ENCODE data around the gene FAM53B.

The FAM53B gene

DNA sequence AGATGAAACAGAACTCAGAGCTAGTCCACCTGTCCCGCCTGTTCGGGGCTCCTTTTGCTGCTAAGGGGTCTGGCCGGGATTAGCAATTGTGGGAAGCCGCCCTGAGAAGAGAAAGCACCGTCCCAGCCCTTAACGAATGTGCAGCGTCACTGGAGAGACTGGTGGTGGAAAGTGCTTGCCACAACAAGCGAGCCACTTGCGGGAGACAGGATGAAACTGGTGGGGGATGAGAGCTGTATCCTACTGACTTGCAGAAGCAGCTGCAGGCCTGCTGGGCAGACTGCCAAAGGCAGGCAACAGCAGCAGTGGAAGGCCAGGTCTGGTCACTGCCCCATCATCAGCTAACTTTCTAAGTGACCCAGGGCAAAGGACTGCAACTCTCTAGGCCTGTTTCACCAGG lies 95.4 kb downstream of the FAM53B start:
- peaks cover 16% of the 10 kb centered on the region for H3K4me1 ChIP-seq (ENCODE audit: control insufficient read depth, insufficient read depth, low read length)
- H3K4me3 ChIP-seq (ENCODE audit: low read depth, low read length): no peak overlapping the region
- H3K36me3 ChIP-seq (ENCODE audit: control insufficient read depth, insufficient read depth, low read length): no peaks in the 10 kb centered on the region
- no peak overlapping the region for H3K9ac ChIP-seq (ENCODE audit: low read depth, low read length)
- no peak overlapping the region for H3K27ac ChIP-seq (ENCODE audit: low read depth, low read length)
- no peaks in the 10 kb centered on the region for H3K9me3 ChIP-seq (ENCODE audit: control insufficient read depth, insufficient read depth, low read length)
- H3K27me3 ChIP-seq (ENCODE audit: control insufficient read depth, insufficient read depth, low read length): no peaks in the 10 kb centered on the region

DNA sequence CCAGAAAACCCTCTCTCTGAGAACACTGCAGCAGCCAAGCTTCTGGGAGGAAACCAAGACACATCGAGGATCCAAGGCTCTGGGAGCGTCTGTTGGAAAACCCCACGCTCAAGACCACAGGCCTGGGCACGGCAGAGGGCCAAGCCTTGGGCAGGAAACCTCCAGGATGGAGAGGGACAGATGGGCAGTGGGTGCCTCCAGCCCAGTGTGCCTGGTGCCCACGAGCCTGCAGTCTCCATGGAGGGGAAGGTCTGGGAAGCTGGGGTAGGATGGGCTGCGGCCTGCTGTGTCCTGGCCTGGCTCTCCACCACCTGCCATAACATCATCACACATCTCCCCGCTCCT lies 96.1 kb downstream of the FAM53B start:
- Histone ChIP-seq H3K9ac (ENCODE audit: low read depth, low read length) (no peak overlapping the region), H3K36me3 (ENCODE audit: control insufficient read depth, insufficient read depth, low read length) (no peaks in the 10 kb centered on the region), H3K27ac (ENCODE audit: low read depth, low read length) (no peak overlapping the region), H3K4me3 (ENCODE audit: low read depth, low read length) (no peak overlapping the region), H3K4me1 (ENCODE audit: control insufficient read depth, insufficient read depth, low read length) (peaks cover 16% of the 10 kb centered on the region), H3K27me3 (ENCODE audit: control insufficient read depth, insufficient read depth, low read length) (no peaks in the 10 kb centered on the region), H3K9me3 (ENCODE audit: control insufficient read depth, insufficient read depth, low read length) (no peaks in the 10 kb centered on the region)

DNA sequence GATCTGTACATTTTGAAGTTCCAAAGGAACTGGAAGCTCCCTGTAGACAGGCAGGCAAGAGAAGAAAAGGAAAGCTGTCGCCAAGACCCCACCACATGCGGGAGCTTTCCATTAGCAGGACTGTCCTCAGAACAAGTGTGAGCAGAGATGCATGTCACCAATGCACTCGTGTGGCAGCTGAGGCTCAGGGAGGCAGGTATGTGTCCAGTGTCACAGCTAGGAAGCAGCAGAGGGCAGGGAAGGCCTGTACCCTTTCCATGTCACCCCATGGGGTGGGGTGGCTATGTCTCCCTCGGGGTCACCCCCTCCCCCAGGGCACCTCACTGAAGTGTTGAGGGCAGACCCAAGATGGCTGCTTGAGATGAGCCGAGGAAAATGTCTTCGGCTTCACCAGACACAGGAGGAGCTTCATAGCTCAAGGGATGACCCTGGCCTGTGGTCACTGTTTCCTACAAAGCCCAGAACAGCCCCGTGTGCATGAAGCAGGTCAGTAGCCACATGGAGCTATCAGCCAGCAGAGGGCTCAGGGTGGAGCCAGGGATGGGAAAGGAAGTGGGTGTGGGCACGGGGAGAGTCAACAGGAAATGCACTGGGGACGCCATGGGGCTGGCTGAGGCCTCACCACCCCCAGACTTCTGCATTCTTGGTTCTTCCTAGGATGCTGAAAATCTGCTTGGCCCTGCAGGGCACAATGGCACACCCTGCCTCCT lies 96.6 kb downstream of the FAM53B start:
- Histone ChIP-seq H3K4me1 (ENCODE audit: control insufficient read depth, insufficient read depth, low read length) (peaks cover 16% of the 10 kb centered on the region), H3K4me3 (ENCODE audit: low read depth, low read length) (no peak overlapping the region), H3K36me3 (ENCODE audit: control insufficient read depth, insufficient read depth, low read length) (no peaks in the 10 kb centered on the region), H3K9ac (ENCODE audit: low read depth, low read length) (no peak overlapping the region), H3K27me3 (ENCODE audit: control insufficient read depth, insufficient read depth, low read length) (no peaks in the 10 kb centered on the region), H3K9me3 (ENCODE audit: control insufficient read depth, insufficient read depth, low read length) (no peaks in the 10 kb centered on the region), H3K27ac (ENCODE audit: low read depth, low read length) (no peak overlapping the region)

DNA sequence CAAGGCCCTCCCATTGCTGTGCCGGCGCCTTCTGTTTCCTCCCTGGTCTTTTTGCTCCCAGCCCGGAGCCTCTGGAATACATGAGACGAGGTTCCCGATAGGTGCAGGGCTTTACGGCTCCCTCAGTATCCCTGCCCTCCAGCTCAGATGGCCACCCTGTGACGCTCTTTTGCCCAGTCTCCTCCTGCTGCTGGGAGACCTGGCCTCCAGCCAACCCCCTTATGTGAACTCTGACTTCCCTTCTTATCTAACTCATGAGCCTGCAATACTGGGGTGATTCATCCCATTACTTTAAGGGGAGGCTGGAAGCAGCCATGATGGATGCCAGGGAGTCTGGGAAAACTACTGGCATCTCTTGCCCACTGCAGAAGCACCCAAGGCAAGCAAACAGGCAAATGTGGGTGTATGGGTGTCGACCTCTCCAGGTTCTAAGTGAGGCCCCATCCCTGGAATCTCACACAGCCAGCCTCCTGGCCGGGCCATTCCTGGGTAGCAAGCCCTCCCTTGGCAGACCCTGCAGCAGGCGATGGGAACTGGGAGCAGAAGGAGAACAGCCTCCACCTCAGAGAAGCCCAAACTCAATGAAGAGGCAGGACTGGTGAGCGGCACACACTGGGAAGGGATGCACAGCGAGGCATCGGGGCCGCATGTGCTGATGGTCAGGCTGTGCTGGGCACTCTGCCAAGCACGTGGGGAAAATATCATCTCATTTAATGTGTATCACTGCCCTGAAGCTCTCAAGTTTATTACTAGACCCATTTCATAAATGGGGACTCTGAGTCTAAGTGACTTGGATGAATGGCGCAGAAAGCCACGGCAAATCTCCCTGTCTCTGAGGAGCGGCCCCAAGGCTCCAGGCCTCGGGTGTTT lies 97.5 kb downstream of the FAM53B start:
- Histone ChIP-seq H3K36me3 (ENCODE audit: control insufficient read depth, insufficient read depth, low read length) (no peaks in the 10 kb centered on the region), H3K9ac (ENCODE audit: low read depth, low read length) (no peak overlapping the region), H3K9me3 (ENCODE audit: control insufficient read depth, insufficient read depth, low read length) (no peaks in the 10 kb centered on the region), H3K4me3 (ENCODE audit: low read depth, low read length) (no peak overlapping the region), H3K27me3 (ENCODE audit: control insufficient read depth, insufficient read depth, low read length) (no peaks in the 10 kb centered on the region), H3K4me1 (ENCODE audit: control insufficient read depth, insufficient read depth, low read length) (peaks cover 16% of the 10 kb centered on the region), H3K27ac (ENCODE audit: low read depth, low read length) (no peak overlapping the region)

DNA sequence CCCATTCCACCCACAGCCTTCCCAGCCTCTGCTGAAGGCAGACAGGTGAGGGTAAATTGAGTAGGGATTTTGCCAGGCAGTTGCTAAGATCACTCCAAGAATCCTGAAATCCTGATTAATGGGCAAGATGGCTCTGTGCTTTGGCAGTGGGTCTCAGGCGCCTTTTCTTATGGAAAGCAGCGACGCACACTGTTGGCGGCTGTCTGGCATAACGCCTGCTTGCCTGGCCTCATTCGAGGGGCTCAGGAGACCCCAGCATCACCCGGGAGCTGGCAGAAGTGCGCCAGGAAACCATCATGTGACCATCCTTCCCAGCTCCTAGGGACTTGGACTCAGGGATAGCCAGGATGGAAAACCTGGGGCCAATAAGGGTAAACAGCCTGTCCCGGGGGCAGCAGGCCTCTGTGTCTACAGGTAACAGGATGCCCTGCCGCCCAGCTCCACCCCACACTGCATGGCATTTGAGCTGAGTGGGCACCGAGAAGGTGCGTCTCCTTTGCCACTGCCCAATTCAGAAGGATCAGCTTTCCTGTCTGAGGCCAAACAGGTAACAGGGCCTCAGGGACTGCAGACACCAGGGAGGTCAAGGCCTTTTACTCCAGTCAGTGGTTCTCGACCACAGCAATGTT lies 98.6 kb downstream of the FAM53B start:
- Histone ChIP-seq H3K36me3 (ENCODE audit: control insufficient read depth, insufficient read depth, low read length) (no peaks in the 10 kb centered on the region), H3K9me3 (ENCODE audit: control insufficient read depth, insufficient read depth, low read length) (no peaks in the 10 kb centered on the region), H3K4me1 (ENCODE audit: control insufficient read depth, insufficient read depth, low read length) (peaks cover 5% of the 10 kb centered on the region), H3K27me3 (ENCODE audit: control insufficient read depth, insufficient read depth, low read length) (no peaks in the 10 kb centered on the region), H3K9ac (ENCODE audit: low read depth, low read length) (no peak overlapping the region), H3K27ac (ENCODE audit: low read depth, low read length) (no peak overlapping the region), H3K4me3 (ENCODE audit: low read depth, low read length) (no peak overlapping the region)

DNA sequence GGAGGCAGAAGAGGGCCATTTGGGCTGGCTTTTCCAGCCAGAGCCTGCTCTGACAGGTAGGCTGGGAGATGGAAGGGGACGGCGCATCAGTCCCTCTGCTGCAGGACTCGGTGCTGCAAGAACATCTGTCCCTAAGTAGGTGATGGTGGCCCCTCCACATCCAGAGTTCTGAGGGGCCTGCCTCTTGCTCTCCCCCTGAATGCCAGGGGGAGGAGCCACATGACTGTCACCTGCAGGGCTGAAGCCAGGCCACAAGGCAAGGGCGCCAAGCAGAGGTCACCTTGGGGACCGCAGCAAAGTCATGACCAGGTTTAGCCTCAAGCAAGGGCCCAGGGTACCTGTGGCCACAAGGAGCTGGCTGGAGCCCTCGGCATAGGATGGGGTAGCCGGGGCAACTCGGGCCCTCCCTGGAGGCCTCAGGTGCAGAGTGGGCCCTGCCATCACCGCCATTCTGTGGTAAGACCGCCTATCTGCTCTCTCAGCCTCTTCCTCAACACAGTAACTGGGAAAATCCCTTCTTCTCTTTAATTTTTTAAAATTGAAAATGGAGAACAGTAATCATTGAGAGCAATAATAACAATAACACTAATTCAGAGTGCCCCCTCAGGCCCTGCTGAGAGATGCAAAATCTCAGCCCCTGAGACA lies 99.3 kb downstream of the FAM53B start:
- no peaks in the 10 kb centered on the region for H3K36me3 ChIP-seq (ENCODE audit: control insufficient read depth, insufficient read depth, low read length)

DNA sequence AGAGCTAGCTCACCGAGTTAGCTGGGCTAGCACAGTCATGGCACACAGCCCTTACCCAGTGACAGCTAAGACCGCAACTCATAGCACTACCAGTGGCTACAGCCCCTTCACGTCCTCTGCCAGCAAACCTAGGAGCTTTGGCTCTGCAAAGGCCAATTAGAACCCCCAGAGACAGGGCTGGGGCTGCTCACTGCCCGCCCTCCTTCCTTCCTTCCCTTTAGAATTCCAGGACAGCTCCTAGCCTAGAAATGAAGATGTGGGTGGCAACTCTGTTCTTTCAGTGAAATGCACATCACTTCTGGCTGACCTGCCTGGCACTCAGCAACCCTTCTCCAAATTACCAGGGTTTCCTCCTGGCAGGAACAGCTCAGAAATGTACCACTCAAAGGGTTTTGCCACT lies 99.9 kb downstream of the FAM53B start:
- Histone ChIP-seq H3K4me1 (ENCODE audit: control insufficient read depth, insufficient read depth, low read length) (no peaks in the 10 kb centered on the region), H3K9ac (ENCODE audit: low read depth, low read length) (no peak overlapping the region), H3K27me3 (ENCODE audit: control insufficient read depth, insufficient read depth, low read length) (no peaks in the 10 kb centered on the region), H3K36me3 (ENCODE audit: control insufficient read depth, insufficient read depth, low read length) (no peaks in the 10 kb centered on the region), H3K4me3 (ENCODE audit: low read depth, low read length) (no peak overlapping the region), H3K27ac (ENCODE audit: low read depth, low read length) (no peak overlapping the region), H3K9me3 (ENCODE audit: control insufficient read depth, insufficient read depth, low read length) (no peaks in the 10 kb centered on the region)

More for the DNA sequence above, 99.3 kb downstream of the FAM53B start:
- no peaks in the 10 kb centered on the region for H3K4me1 ChIP-seq (ENCODE audit: control insufficient read depth, insufficient read depth, low read length)
- H3K9me3 ChIP-seq (ENCODE audit: control insufficient read depth, insufficient read depth, low read length): no peaks in the 10 kb centered on the region
- no peak overlapping the region for H3K9ac ChIP-seq (ENCODE audit: low read depth, low read length)
- H3K27ac ChIP-seq (ENCODE audit: low read depth, low read length): no peak overlapping the region
- no peaks in the 10 kb centered on the region for H3K27me3 ChIP-seq (ENCODE audit: control insufficient read depth, insufficient read depth, low read length)
- no peak overlapping the region for H3K4me3 ChIP-seq (ENCODE audit: low read depth, low read length)

DNA sequence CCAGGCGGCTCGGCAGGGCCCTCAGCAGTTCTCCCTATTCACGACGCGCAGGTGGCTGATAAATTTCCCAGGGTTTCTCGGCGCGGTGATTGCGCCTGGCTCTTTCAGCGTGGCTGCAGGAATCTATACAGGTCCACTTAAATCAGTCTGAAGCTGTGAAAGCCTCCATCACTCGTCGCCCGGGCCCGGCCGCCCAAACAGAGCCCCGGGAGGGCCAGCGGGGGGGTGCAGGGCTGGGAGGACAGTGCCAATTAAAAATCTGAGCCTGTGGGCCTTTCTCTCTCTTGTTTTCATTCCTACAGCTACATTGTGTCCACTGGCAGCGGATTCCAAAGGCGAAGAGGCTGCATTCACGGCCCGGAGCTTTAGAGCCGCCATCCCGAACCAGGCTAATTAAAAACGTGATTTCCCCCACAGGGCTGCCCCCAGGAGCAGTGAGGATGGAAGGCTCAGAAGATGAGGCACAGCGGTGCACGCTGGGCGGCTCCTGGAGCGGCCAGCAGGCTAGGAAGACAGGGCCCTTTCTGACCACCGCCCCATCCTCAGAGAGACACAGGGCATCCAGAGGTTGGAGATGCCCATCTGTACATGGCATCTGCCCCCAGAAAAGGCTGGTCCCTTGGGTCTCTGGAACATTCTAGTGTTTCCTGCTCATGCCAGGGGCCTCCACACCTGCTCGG lies 100.7 kb downstream of the FAM53B start:
- Histone ChIP-seq H3K36me3 (ENCODE audit: control insufficient read depth, insufficient read depth, low read length) (no peaks in the 10 kb centered on the region), H3K27me3 (ENCODE audit: control insufficient read depth, insufficient read depth, low read length) (no peaks in the 10 kb centered on the region), H3K4me3 (ENCODE audit: low read depth, low read length) (no peak overlapping the region), H3K9me3 (ENCODE audit: control insufficient read depth, insufficient read depth, low read length) (no peaks in the 10 kb centered on the region), H3K4me1 (ENCODE audit: control insufficient read depth, insufficient read depth, low read length) (no peaks in the 10 kb centered on the region), H3K27ac (ENCODE audit: low read depth, low read length) (no peak overlapping the region), H3K9ac (ENCODE audit: low read depth, low read length) (no peak overlapping the region)

DNA sequence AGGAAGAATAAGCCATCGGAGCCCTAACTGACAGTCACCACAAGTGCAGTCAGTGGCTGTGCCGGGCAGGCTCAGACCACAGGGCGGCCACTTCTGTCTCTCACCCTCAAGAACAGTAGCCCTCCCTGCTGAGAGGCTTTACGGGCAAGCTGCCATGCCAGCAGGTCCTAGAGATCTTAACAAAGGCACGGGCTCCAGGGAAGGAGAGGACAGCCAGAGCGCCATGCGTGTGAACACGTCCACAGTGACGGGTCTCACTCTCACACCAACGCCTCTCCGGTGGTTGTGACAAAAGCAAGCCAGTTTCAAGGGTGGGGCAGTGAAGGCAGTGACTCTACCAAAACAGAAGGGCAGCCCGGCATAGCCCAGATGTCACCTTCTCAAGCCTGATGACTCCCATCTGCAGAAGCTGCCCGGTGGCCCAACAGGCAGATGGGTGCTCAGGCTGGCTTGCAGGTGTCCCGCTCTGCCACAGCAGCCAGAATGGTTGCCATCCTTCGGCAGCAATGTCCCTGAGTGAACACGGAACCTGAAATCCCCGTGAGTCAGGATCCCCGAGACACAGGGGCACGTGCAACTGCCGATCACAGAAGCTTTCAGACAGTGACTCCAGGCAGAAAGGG lies 102.0 kb downstream of the FAM53B start:
- Histone ChIP-seq H3K9ac (ENCODE audit: low read depth, low read length) (no peak overlapping the region), H3K27ac (ENCODE audit: low read depth, low read length) (no peak overlapping the region), H3K9me3 (ENCODE audit: control insufficient read depth, insufficient read depth, low read length) (no peaks in the 10 kb centered on the region), H3K4me3 (ENCODE audit: low read depth, low read length) (no peak overlapping the region), H3K4me1 (ENCODE audit: control insufficient read depth, insufficient read depth, low read length) (no peaks in the 10 kb centered on the region), H3K36me3 (ENCODE audit: control insufficient read depth, insufficient read depth, low read length) (no peaks in the 10 kb centered on the region), H3K27me3 (ENCODE audit: control insufficient read depth, insufficient read depth, low read length) (no peaks in the 10 kb centered on the region)

Measured in HUES48 (cell line).